HepG2 (cell line): ENCODE results near the gene FGD3. TPM values are rescaled to one million over a fixed set of nuclear protein-coding genes. Genes with fewer than 3 reads are reported as not detected.

ENCODE experiments used
- MBNL3 ChIP-seq: fragments of 250-450 bp; sonication (Bioruptor Pico); conservative IDR thresholded peaks from 2 replicates; pipeline ENCODE4 v1.8.0; 2022; ENCODE audit warnings: mild to moderate bottlenecking, inconsistent platforms
- NFATC3 ChIP-seq: sonication (generic); formaldehyde crosslinking; IDR thresholded peaks from 2 replicates; pipeline ENCODE4 v1.5.1; 2020; ENCODE audit warnings: mild to moderate bottlenecking, missing genetic modification reagents
- ZBTB42 ChIP-seq: sonication (generic); formaldehyde crosslinking; IDR thresholded peaks from 2 replicates; pipeline ENCODE4 v1.5.0; 2020; ENCODE audit warnings: mild to moderate bottlenecking, missing genetic modification reagents
- ZNF432 ChIP-seq: sonication (generic); formaldehyde crosslinking; IDR thresholded peaks from 2 replicates; pipeline ENCODE4 v1.5.0; 2020; ENCODE audit warnings: missing genetic modification reagents, mild to moderate bottlenecking, borderline replicate concordance
- polyA plus RNA-seq, 8 experiments: library from polyadenylated mRNA; depleted of rRNA in 3 of 8; stranded (reverse) in 7 of 8; unstranded in 1 of 8; fragments of >200 nt; fragmentation: Illumina TruSeq in 4 of 8; extraction: Trizol in 4 of 8; gene quantifications; 2 replicates each; pipeline versions ENCODE4 v1.2.1 to v1.2.3, GENCODE V29; 2011 to 2016; ENCODE audit warnings: low read depth in 4 of 8, missing spikeins in 1 of 8, mixed read lengths in 1 of 8; ENCODE audit not compliant: insufficient read depth in 1 of 8
- total RNA-seq, 5 experiments: library from RNA; depleted of rRNA; stranded (reverse); fragments of >200 nt; fragmentation: Illumina TruSeq; extraction: Trizol; gene quantifications; 2 replicates each; pipeline ENCODE4 v1.2.3, GENCODE V29; 2016; ENCODE audit warnings: low read depth in 1 of 5
- TF ChIP-seq, protein P1 (sequence below): sonication (generic); formaldehyde crosslinking; IDR thresholded peaks from 2 replicates; pipeline ENCODE4 v1.4.0; 2020; ENCODE audit warnings: mild to moderate bottlenecking, missing genetic modification reagents
- TF ChIP-seq, protein P2 (sequence below): sonication (generic); formaldehyde crosslinking; IDR thresholded peaks from 2 replicates; pipeline ENCODE4 v1.5.0; 2020; ENCODE audit warnings: missing genetic modification reagents

FGD3 gene
- total and polyA plus RNA-seq, 2 of the 13 experiments (the other 11 are each of a cell fraction or from before 2014, with no cell fraction given), result 0.53 to 1.1 TPM

DNA sequence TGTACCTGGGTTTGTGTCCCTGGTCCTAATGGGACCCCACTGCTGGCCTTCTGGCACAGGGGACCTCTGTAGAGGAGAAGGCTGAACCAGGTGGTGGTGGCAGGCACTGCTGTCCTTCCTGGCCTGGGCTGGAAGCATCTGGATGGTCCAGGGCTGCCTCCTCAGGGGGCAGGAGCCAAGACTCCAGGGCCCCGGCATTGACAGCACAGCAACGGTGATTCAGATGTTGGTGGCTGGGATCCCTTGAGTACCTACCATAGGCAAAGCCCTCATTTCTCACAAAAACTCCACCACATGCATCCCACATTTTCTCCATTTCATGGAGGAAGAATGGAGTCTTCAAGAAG is 15.0 kb downstream of the FGD3 start (continued):
- TF ChIP-seq, protein P1, sequence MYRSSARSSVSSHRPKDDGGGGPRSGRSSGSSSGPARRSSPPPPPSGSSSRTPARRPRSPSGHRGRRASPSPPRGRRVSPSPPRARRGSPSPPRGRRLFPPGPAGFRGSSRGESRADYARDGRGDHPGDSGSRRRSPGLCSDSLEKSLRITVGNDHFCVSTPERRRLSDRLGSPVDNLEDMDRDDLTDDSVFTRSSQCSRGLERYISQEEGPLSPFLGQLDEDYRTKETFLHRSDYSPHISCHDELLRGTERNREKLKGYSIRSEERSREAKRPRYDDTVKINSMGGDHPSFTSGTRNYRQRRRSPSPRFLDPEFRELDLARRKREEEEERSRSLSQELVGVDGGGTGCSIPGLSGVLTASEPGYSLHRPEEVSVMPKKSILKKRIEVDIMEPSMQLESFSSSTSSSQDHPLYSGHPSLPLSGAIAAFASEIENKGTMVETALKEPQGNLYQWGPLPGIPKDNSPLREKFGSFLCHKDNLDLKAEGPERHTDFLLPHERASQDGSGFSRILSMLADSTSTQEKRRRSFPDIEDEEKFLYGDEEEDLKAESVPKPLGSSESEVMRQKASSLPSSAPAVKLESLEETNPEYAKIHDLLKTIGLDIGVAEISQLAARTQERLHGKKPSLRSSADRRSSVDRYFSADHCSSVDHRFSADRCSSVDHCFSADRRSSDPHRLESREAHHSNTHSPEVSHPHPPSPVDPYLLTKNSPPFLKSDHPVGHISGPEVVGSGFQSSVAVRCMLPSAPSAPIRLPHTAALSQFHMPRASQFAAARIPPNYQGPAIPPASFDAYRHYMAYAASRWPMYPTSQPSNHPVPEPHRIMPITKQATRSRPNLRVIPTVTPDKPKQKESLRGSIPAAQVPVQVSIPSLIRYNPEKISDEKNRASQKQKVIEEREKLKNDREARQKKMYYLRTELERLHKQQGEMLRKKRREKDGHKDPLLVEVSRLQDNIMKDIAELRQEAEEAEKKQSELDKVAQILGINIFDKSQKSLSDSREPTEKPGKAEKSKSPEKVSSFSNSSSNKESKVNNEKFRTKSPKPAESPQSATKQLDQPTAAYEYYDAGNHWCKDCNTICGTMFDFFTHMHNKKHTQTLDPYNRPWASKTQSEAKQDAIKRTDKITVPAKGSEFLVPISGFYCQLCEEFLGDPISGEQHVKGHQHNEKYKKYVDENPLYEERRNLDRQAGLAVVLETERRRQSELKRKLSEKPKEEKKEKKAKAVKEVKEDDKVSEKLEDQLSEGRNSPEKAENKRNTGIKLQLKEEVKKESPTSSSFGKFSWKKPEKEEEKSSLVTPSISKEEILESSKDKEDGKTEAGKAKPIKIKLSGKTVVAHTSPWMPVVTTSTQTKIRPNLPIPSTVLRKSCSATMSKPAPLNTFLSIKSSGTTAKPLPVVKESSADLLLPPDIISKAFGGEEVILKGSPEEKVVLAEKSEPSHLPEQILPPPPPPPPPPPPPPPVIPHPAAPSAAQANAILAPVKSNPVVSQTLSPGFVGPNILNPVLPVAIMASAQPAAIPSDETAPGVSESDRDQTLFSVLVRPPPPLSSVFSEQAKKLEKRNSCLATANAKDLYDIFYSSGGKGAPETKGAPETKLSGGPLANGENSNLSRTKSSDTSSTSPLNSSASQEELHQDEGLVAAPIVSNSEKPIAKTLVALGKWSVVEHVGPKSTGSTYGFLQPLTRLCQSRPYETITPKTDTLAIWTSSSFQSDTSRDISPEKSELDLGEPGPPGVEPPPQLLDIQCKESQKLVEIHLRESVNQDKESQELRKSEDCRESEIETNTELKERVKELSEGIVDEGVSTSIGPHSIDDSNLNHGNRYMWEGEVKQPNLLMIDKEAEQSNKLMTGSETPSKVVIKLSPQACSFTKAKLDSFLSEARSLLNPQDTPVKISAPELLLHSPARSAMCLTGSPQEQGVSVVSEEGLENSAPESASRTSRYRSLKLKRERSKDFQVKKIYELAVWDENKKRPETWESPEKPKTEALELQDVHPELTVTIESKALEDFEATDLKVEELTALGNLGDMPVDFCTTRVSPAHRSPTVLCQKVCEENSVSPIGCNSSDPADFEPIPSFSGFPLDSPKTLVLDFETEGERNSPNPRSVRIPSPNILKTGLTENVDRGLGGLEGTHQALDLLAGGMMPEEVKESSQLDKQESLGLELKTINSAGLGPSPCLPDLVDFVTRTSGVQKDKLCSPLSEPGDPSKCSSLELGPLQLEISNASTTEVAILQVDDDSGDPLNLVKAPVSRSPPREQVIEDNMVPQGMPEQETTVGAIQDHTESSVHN (CRISPR knock-in tag), result no peak
- TF ChIP-seq MBNL3 (CRISPR knock-in tag) (no peak), ZBTB42 (CRISPR knock-in tag) (no peak), NFATC3 (CRISPR knock-in tag) (no peak), ZNF432 (CRISPR knock-in tag) (no peak)
- TF ChIP-seq, protein P2, sequence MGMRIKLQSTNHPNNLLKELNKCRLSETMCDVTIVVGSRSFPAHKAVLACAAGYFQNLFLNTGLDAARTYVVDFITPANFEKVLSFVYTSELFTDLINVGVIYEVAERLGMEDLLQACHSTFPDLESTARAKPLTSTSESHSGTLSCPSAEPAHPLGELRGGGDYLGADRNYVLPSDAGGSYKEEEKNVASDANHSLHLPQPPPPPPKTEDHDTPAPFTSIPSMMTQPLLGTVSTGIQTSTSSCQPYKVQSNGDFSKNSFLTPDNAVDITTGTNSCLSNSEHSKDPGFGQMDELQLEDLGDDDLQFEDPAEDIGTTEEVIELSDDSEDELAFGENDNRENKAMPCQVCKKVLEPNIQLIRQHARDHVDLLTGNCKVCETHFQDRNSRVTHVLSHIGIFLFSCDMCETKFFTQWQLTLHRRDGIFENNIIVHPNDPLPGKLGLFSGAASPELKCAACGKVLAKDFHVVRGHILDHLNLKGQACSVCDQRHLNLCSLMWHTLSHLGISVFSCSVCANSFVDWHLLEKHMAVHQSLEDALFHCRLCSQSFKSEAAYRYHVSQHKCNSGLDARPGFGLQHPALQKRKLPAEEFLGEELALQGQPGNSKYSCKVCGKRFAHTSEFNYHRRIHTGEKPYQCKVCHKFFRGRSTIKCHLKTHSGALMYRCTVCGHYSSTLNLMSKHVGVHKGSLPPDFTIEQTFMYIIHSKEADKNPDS (CRISPR knock-in tag), result no peak
